Daoy (cell line): ENCODE measurements around the gene RNF40. TPM values are rescaled to one million over a fixed set of nuclear protein-coding genes. Genes with fewer than 3 reads are reported as not detected.
"Not testable (repeated sequence)": the region's sequence is repeated elsewhere in the genome, so short reads cannot be mapped to it uniquely, and the experiment has no call there.

Experiments used
- DNase-seq: peaks from one replicate; pipeline ENCODE4 v3.0.0-alpha.2; 2015; ENCODE audit warnings: low read depth
- total RNA-seq: library from RNA; depleted of rRNA; stranded (reverse); fragments of >200 nt; shearing (Covaris generic); gene quantifications from 2 replicates; pipeline ENCODE4 v1.2.3, GENCODE V29; 2014; rRNA removed

The RNF40 gene
- total RNA-seq, 1 experiment from 2014 or later = 58.9 TPM

GRCh38 chr16:30820952-30821421 is 58.9 kb downstream of the RNF40 start:
- no peak for DNase-seq

GRCh38 chr16:30821441-30821840 is 59.3 kb downstream of the RNF40 start:
- not testable (repeated sequence) for DNase-seq

GRCh38 chr16:30821891-30822290 is 59.8 kb downstream of the RNF40 start:
- DNase-seq = no peak

Other genes starting within 250 kb of the RNF40 start
- 16.7 and 19.2 TPM in 2 replicates for gene ZNF768, start 235.8 kb upstream of the RNF40 start, total RNA-seq
- 5.5 and 6.9 TPM in 2 replicates for gene ZNF747, start 227.5 kb upstream of the RNF40 start, total RNA-seq
- 3.3 and 4.4 TPM in 2 replicates for gene ZNF764, start 203.9 kb upstream of the RNF40 start, total RNA-seq
- 7.1 and 15.5 TPM in 2 replicates for gene ZNF688, start 190.6 kb upstream of the RNF40 start, total RNA-seq
- gene ZNF785, start 176.6 kb upstream of the RNF40 start, total RNA-seq = 2.7 and 6.2 TPM in 2 replicates
- gene ZNF689, start 151.9 kb upstream of the RNF40 start, total RNA-seq = 7.3 and 7.5 TPM in 2 replicates
- gene PRR14, start 111.4 kb upstream of the RNF40 start, total RNA-seq = 2.7 and 6.3 TPM in 2 replicates
- gene FBRS, start 103.9 kb upstream of the RNF40 start, total RNA-seq = 9.8 and 14.5 TPM in 2 replicates
- 1.6 and 11.3 TPM in 2 replicates for gene SRCAP, start 63.2 kb upstream of the RNF40 start, total RNA-seq
- 16.5 and 24.5 TPM in 2 replicates for gene PHKG2, start 13.9 kb upstream of the RNF40 start, total RNA-seq
- gene CFAP119, start 260 bp upstream of the RNF40 start, total RNA-seq = 0.91 and 5.2 TPM in 2 replicates
- 5.0 and 6.5 TPM in 2 replicates for gene ZNF629, start 24.9 kb downstream of the RNF40 start, total RNA-seq
- 27.8 and 29.4 TPM in 2 replicates for gene BCL7C, start 131.8 kb downstream of the RNF40 start, total RNA-seq
- gene CTF1, start 134.3 kb downstream of the RNF40 start, total RNA-seq = 0.33 and 0.46 TPM in 2 replicates
- 14.0 and 16.3 TPM in 2 replicates for gene FBXL19, start 161.2 kb downstream of the RNF40 start, total RNA-seq
- gene ORAI3, start 186.7 kb downstream of the RNF40 start, total RNA-seq = 1.1 and 1.5 TPM in 2 replicates
- gene SETD1A, start 195.4 kb downstream of the RNF40 start, total RNA-seq = 1.0 and 1.1 TPM in 2 replicates
- gene HSD3B7, start 222.9 kb downstream of the RNF40 start, total RNA-seq = 1.8 and 3.8 TPM in 2 replicates
- gene STX1B, start 248.3 kb downstream of the RNF40 start, total RNA-seq = under 0.01 TPM in 1 of 2 replicates, not detected in the other